CD4-positive, alpha-beta T cell (primary cell): ENCODE results near the gene KCND1. TPM values are rescaled to one million over a fixed set of nuclear protein-coding genes. Genes with fewer than 3 reads are reported as not detected.

ENCODE experiments used
- ATAC-seq: fragments of 200-7000 bp; cut with Tn5 transposase; one replicate; pipeline ENCODE4 v1.10.0; 2022; ENCODE audit warnings: mild to moderate bottlenecking; ENCODE audit not compliant: poor library complexity
- CTCF ChIA-PET: fragments of 350-600 bp; sonication (Branson Sonifier 250); formaldehyde crosslinking; loops from one replicate; lab custom pipeline; 2021; ENCODE audit warnings: antibody characterized with exemption, inconsistent platforms; lab: Charles Lee
- POLR2A ChIA-PET: fragments of 350-600 bp; sonication (Branson Sonifier 250); formaldehyde crosslinking; loops from one replicate; lab custom pipeline; 2021; ENCODE audit warnings: antibody characterized with exemption, inconsistent platforms; lab: Charles Lee
- DNase-seq, 14 experiments: peaks; one replicate each; pipeline ENCODE4 v3.0.0-alpha.2; 2013 to 2020; ENCODE audit warnings: mixed read lengths in 2 of 14
- H3K27ac ChIP-seq, 2 donors: one replicate each; pipeline versions ENCODE4 v1.5.1 to v1.7.0; 2013; ENCODE audit warnings: low read length in 2 of 2, low read depth in 1 of 2, mild to moderate bottlenecking in 1 of 2
- H3K27me3 ChIP-seq, 2 experiments: 1 replicate in 1 of 2; 2 replicates in 1 of 2; pipeline versions ENCODE4 v1.6.1 to v1.7.0; 2013; ENCODE audit warnings: low read length in 2 of 2, control low read depth in 1 of 2, mild to moderate bottlenecking in 1 of 2, moderate library complexity in 1 of 2; ENCODE audit not compliant: insufficient read depth in 2 of 2, control insufficient read depth in 1 of 2
- H3K36me3 ChIP-seq: one replicate; pipeline ENCODE4 v1.6.1; 2013; ENCODE audit warnings: low read length, control low read depth; ENCODE audit not compliant: insufficient read depth
- H3K4me1 ChIP-seq: one replicate; pipeline ENCODE4 v1.6.1; 2013; ENCODE audit warnings: low read length, control low read depth; ENCODE audit not compliant: insufficient read depth
- H3K4me3 ChIP-seq: one replicate; pipeline ENCODE4 v1.5.1; 2013; ENCODE audit warnings: mild to moderate bottlenecking, low read length, moderate library complexity
- H3K9me3 ChIP-seq, 2 experiments: 1 replicate in 1 of 2; 2 replicates in 1 of 2; pipeline versions ENCODE4 v1.6.1 to v1.7.0; 2013; ENCODE audit warnings: low read length in 2 of 2, mild to moderate bottlenecking in 2 of 2, control low read depth in 1 of 2, moderate library complexity in 1 of 2; ENCODE audit not compliant: control insufficient read depth in 1 of 2, insufficient read depth in 1 of 2
- H3K27ac Mint-ChIP-seq: one replicate; pipeline ENCODE4 v1.8.0; 2020; ENCODE audit warnings: mixed read lengths
- H3K27me3 Mint-ChIP-seq: one replicate; pipeline ENCODE4 v1.8.0; 2021; ENCODE audit warnings: mixed read lengths
- H3K36me3 Mint-ChIP-seq: one replicate; pipeline ENCODE4 v1.8.0; 2021; ENCODE audit warnings: low read depth, mixed read lengths
- H3K4me1 Mint-ChIP-seq: one replicate; pipeline ENCODE4 v1.8.0; 2021; ENCODE audit warnings: low read depth, mixed read lengths
- H3K4me3 Mint-ChIP-seq: one replicate; pipeline ENCODE4 v1.8.0; 2020; ENCODE audit warnings: mild to moderate bottlenecking, mixed read lengths
- H3K9me3 Mint-ChIP-seq: one replicate; pipeline ENCODE4 v1.8.0; 2020; ENCODE audit warnings: mixed read lengths
- intact Hi-C, 2 experiments: fragments of 100-400 bp; cut with DNase I in 1 of 2; cut with micrococcal nuclease in 1 of 2; formaldehyde crosslinking; loops; one replicate each; pipeline versions ENCODE4 v1.15.1 to v1.9.0; 2023 to 2025; cut with DNase I, micrococcal nuclease
- total RNA-seq, 174 experiments: library from RNA in 2 of 174; stranded (reverse) in 2 of 174; gene quantifications; one replicate each; pipeline ENCODE4 v1.2.3 and lab custom pipeline; 2021 to 2026
- TF ChIP-seq, protein P1 (sequence below): fragments of 200-600 bp; IDR thresholded peaks from one replicate; pipeline ENCODE4 v1.8.0; 2022; ENCODE audit warnings: antibody characterized with exemption, mild to moderate bottlenecking

The KCND1 gene
- total RNA-seq, 2 experiments from 2014 or later = 1.5 to 2.7 TPM

- Mint-ChIP-seq H3K27me3 (no peaks in the 10 kb centered on the region), H3K27ac (peak overlapping the region; percentile 98), H3K4me1 (peaks cover 96% of the 10 kb centered on the region), H3K36me3 (peaks cover 75% of the 10 kb centered on the region), H3K4me3 (peak overlapping the region; percentile 70), H3K9me3 (no peaks in the 10 kb centered on the region)
- TF ChIP-seq, protein P1, sequence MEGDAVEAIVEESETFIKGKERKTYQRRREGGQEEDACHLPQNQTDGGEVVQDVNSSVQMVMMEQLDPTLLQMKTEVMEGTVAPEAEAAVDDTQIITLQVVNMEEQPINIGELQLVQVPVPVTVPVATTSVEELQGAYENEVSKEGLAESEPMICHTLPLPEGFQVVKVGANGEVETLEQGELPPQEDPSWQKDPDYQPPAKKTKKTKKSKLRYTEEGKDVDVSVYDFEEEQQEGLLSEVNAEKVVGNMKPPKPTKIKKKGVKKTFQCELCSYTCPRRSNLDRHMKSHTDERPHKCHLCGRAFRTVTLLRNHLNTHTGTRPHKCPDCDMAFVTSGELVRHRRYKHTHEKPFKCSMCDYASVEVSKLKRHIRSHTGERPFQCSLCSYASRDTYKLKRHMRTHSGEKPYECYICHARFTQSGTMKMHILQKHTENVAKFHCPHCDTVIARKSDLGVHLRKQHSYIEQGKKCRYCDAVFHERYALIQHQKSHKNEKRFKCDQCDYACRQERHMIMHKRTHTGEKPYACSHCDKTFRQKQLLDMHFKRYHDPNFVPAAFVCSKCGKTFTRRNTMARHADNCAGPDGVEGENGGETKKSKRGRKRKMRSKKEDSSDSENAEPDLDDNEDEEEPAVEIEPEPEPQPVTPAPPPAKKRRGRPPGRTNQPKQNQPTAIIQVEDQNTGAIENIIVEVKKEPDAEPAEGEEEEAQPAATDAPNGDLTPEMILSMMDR = no peak
- H3K9me3 ChIP-seq = no peaks in the 10 kb centered on the region
- peak in 12 of 14 experiments; percentile 38 to 90 (median 66) for DNase-seq
- peak; percentile 35 for ATAC-seq
- intact Hi-C loops = loop anchor here in 1 of 2 experiments (2.0 to 5.0 kb wide), 2 partner anchors 48 to 292 kb away; no protein-coding TSS in a partner anchor
- H3K4me3 ChIP-seq = no peak overlapping the region
- CTCF ChIA-PET = interaction anchor here (0.8 to 2.5 kb wide), 3 partner anchors 17 to 47 kb away, joined by 3 to 13 read pairs (median 4); no protein-coding TSS in a partner anchor
- H3K27ac ChIP-seq = peak overlapping the region; percentile 92 to 93
- peaks cover 98% of the 10 kb centered on the region for H3K4me1 ChIP-seq
- POLR2A ChIA-PET = interaction anchor here (0.8 to 9.1 kb wide), 15 partner anchors 10 to 364 kb away, joined by 4 to 335 read pairs (median 11); partner anchors contain the start of genes OTUD5, PIM2, PQBP1 and RBM3
- peaks cover 25% of the 10 kb centered on the region for H3K36me3 ChIP-seq
- H3K27me3 ChIP-seq = no peaks in the 10 kb centered on the region
These were observed 32.8 kb downstream of the KCND1 start for GRCh38 chrX:48938721-48939425.

DNA sequence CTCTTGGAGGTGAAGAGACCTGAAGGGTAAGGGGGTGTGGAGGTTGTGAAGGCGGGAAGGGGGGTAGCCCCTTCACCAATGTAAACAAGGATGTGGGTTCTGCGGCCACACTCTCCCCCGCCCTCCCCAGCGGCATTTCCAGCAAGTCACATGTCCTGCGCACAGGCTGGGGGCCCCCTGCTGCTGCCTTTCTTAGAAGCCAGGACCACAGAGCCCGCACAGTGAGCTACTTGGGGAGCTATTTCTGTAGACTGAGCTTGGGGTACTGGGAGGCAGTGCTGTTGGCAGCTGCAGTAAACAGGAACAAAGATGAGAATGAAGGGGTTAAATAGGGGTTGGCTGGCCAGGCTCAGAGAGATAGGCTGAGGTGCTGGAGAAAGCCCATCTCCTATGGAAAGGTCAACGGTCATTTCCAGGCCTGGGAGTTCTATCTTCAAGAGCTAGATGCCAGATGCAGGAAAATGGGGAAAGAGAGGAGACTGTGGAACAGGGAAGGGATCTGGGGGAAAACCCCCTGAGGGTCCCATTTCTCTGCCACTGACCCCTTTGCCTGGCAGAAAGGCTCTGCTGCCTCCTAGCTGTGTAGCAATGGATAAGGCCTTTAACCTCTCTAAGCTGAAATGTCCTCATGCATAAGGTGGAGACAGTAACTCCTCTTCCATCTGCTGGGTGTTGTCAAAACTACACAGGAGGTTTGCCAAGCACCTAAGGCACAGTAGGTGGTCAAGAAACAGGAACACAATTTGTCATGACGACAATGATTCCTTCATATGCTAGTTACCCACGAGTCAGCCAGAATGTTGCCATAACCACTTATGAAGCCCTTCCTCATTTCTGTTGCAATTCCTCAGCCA is 34.4 kb downstream of the KCND1 start:
- H3K4me1 ChIP-seq = peaks cover 85% of the 10 kb centered on the region
- peaks cover 70% of the 10 kb centered on the region for H3K36me3 Mint-ChIP-seq
- POLR2A ChIA-PET = interaction anchor here (0.6 to 9.1 kb wide), 21 partner anchors 9 to 363 kb away, joined by 3 to 335 read pairs (median 5); partner anchors contain the start of genes GRIPAP1, HDAC6, OTUD5 and PIM2

More for the DNA sequence above, 34.4 kb downstream of the KCND1 start:
- H3K9me3 ChIP-seq = no peaks in the 10 kb centered on the region
- TF ChIP-seq, protein P1 = peak; percentile 40
- peak overlapping the region; percentile 49 for H3K4me3 ChIP-seq
- peak overlapping the region; percentile 92 to 93 for H3K27ac ChIP-seq
- Mint-ChIP-seq H3K27ac (peak overlapping the region; percentile 98), H3K4me3 (peak overlapping the region; percentile 82), H3K27me3 (no peaks in the 10 kb centered on the region), H3K4me1 (peaks cover 90% of the 10 kb centered on the region), H3K9me3 (no peaks in the 10 kb centered on the region)
- intact Hi-C loops = loop anchor here (1.0 to 5.0 kb wide), 4 partner anchors 17 to 290 kb away; no protein-coding TSS in a partner anchor
- CTCF ChIA-PET = interaction anchor here (0.7 to 2.5 kb wide), 10 partner anchors 9 to 242 kb away, joined by 3 to 13 read pairs (median 8); partner anchors contain the start of genes PQBP1, SLC35A2 and TIMM17B
- H3K36me3 ChIP-seq = peaks cover 32% of the 10 kb centered on the region
- no peaks in the 10 kb centered on the region for H3K27me3 ChIP-seq
- ATAC-seq = peak; percentile 68
- peak; percentile 77 to 94 (median 88) for DNase-seq
